ENCODE measurements around the gene ATP8B3. TPM values are rescaled to one million over a fixed set of nuclear protein-coding genes. Genes with fewer than 3 reads are reported as not detected.
A peak's percentile ranks its signal among the peaks of the same experiment; 100 is the strongest.

The ATP8B3 gene
- total and polyA plus RNA-seq, 3 donors from 2014 or later = 33.2 to 84.2 (median 38.0) TPM

DNA sequence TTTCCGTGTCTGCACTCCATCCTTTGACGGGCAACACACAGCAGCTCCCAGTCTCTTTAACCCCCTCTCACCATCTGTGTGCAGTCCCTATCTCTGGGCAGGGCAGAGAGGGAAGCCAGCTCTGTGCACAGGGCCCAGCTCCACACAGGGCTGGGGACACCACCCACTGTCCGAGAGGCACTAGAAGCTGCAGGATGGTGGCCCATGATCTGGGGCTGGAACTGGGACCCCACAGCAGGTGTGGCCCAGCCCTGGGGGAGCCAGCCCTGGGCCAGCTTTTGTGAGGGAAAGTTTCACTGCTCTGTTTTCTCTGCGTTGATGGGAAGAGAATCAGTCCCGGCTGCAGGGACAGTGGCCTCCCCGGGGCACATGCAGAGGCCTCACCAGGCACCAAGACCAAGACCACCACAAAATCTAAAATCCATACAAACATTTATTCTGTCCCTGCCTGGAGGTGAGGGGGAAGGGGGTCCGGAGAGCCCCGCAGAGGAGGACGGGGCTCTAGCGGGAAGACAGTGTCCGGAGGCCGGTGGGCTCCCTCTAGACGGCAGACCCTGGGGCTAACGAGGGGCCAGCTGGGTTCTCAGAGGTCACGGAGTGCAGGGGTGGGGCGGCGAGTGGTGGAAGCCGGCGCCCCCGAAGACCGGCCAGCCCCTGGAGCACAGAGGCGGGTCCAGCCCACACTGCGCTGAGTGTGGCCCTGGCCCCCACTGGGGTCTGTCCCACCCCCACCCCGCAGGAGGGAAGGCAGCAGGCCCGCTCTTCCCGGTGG is 2.9 kb upstream of the ATP8B3 start:
- Histone ChIP-seq H3K27ac (no peak overlapping the region), H3K4me3 (no peak overlapping the region), H3K36me3 (ENCODE audit: low read depth, missing control alignments) (no peaks in the 10 kb centered on the region), H3K27me3 (no peaks in the 10 kb centered on the region), H3K4me1 (peaks cover 13% of the 10 kb centered on the region), H3K9me3 (no peaks in the 10 kb centered on the region)
- TF ChIP-seq POLR2A (IDR thresholded peaks at IDR 0.05) = no peak
- TF ChIP-seq, protein P1, sequence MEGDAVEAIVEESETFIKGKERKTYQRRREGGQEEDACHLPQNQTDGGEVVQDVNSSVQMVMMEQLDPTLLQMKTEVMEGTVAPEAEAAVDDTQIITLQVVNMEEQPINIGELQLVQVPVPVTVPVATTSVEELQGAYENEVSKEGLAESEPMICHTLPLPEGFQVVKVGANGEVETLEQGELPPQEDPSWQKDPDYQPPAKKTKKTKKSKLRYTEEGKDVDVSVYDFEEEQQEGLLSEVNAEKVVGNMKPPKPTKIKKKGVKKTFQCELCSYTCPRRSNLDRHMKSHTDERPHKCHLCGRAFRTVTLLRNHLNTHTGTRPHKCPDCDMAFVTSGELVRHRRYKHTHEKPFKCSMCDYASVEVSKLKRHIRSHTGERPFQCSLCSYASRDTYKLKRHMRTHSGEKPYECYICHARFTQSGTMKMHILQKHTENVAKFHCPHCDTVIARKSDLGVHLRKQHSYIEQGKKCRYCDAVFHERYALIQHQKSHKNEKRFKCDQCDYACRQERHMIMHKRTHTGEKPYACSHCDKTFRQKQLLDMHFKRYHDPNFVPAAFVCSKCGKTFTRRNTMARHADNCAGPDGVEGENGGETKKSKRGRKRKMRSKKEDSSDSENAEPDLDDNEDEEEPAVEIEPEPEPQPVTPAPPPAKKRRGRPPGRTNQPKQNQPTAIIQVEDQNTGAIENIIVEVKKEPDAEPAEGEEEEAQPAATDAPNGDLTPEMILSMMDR (IDR thresholded peaks at IDR 0.05) = no peak
- no peak for DNase-seq
- WGBS, 2 donors = 80 to 84% methylated on average over 20 to 26 of the region's 26 CpGs
- intact Hi-C loops (cut with DNase I; ENCODE audit: low total_unique reads) = no loop called here

DNA sequence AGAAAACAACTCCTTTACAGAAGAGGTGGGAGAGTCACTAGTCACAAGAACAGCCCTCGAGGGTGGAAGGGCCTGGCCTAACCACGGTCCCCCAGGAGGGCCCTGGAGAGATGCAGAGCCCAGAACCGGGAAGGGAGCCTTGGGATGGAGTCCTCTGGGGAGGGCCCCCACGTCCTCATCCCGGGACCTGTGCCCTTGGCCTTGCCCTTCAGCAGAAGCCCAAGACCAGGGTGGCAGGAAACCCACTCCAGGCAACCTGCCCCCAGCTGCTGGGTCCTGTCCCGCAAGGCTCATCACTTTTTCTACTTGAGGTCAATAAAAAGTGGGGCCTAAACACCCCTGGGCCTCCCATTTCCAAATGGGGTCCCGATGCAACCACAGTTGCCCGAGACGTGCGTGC is 2.3 kb upstream of the ATP8B3 start:
- peaks cover 13% of the 10 kb centered on the region for H3K4me1 ChIP-seq
- H3K27me3 ChIP-seq = no peaks in the 10 kb centered on the region
- H3K4me3 ChIP-seq = no peak overlapping the region
- intact Hi-C loops (cut with DNase I; ENCODE audit: low total_unique reads) = no loop called here
- no peak for DNase-seq
- H3K27ac ChIP-seq = no peak overlapping the region
- TF ChIP-seq, protein P1 (IDR thresholded peaks at IDR 0.05) = no peak
- no peak for TF ChIP-seq POLR2A (IDR thresholded peaks at IDR 0.05)
- H3K36me3 ChIP-seq (ENCODE audit: low read depth, missing control alignments) = no peaks in the 10 kb centered on the region
- no peaks in the 10 kb centered on the region for H3K9me3 ChIP-seq
- WGBS, 2 donors = 60 to 69% methylated on average over 6 to 10 of the region's 10 CpGs

DNA sequence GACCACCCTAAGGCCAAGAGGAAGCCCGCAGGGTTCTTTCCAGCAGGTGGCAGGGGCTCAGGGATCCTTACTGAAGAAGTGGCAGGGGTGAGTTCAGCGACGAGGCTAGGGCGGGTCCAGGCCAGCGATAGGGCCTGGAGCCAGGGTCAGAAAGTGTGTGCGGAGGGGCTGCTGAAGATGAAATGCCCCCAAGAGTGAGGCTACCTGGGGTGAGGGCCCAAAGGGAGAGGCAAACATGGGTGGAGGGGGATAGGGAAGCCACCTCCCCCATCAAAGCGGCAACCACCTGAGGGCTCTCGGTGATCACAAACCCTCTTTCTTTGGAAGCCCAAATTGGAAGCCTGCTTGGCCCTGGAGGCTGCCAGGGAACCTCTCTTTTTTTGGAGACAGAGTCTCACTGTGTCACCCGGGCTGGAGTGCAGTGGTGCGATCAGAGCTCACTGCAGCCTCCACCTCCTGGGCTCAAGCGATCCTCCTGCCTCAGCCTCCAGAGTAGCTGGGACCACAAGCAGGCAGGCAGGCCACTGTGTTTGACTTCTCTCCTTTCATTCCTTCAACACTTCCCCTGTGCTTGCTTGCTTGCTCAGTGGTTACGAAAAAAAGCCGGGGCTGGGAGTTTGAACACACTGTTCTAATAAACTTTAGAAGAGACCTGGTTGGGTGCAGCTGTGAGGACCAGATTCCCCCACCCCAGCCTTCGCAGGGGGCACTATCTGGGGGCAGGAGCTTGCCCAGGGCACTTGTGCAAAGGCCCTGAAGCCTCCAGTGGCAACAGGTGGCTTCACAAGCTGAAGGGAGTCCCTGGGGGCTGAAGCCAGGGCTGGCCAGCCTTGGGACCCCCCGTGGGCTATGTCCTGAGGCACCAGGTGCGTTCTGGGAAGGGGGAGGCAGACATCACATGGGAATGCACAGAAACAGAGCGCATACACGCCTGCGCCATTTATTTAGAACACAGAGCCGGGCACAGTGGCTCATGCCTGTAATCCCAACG is 1.4 kb upstream of the ATP8B3 start:
- Histone ChIP-seq H3K27ac (peak overlapping the region in 1 of 2 donors; percentile 33), H3K36me3 (ENCODE audit: low read depth, missing control alignments) (no peaks in the 10 kb centered on the region), H3K27me3 (no peaks in the 10 kb centered on the region), H3K4me1 (peaks cover 13% of the 10 kb centered on the region), H3K4me3 (peak overlapping the region in 1 of 2 donors; percentile 62), H3K9me3 (no peaks in the 10 kb centered on the region)
- intact Hi-C loops (cut with DNase I; ENCODE audit: low total_unique reads) = no loop called here
- no peak for DNase-seq
- TF ChIP-seq POLR2A (IDR thresholded peaks at IDR 0.05) = no peak
- TF ChIP-seq, protein P1 (IDR thresholded peaks at IDR 0.05) = no peak
- 54 to 67% methylated on average over 16 to 21 of the region's 21 CpGs for WGBS, 2 donors

DNA sequence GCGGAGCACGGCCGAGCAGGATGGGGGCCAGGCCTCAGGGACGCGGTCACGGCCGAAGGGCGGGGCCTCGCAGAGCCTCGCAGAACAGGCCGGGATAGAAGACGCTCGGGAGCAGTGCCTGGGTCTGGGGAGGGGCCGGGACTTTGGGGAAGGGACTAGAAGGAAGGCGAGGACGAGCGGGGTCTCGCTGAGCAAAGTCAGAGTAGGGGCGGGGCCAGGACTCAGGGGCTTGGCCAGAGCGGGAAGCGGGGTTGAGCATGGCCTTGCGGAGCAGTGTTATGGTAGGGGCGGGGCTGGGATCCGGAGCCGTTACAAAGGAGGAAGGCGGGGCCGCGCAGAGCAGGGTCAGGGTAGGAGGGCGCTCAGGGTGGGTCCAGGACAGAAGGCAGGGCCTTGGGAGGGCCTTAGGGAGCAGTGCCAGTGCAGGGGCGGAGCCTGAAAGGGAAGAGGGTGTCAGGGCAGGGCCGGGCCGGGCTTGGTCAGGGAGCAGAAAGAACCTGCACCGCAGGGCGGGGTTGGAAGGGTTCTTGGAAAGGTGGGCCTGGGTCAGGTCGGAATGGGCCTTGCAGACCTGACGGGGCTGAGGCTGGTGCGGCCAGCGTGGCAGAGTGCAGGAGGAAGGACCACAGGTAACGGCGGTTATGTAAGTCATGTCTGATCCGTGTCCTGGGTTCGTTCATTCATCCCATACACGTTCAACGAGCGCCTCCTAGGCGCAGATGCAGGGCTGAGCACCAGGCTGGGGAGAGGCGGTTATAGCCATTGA is 533 bp upstream of the ATP8B3 start:
- intact Hi-C loops (cut with DNase I; ENCODE audit: low total_unique reads) = no loop called here
- 1% methylated on average over 39 to 47 of the region's 47 CpGs for WGBS, 2 donors

More for the DNA sequence above, 533 bp upstream of the ATP8B3 start:
- Histone ChIP-seq H3K4me3 (peak overlapping the region; percentile 19 to 62), H3K27me3 (no peaks in the 10 kb centered on the region), H3K36me3 (ENCODE audit: low read depth, missing control alignments) (no peaks in the 10 kb centered on the region), H3K4me1 (peaks cover 13% of the 10 kb centered on the region), H3K27ac (peak overlapping the region; percentile 14 to 33), H3K9me3 (no peaks in the 10 kb centered on the region)
- TF ChIP-seq, protein P1 (IDR thresholded peaks at IDR 0.05) = peak in 2 of 3 experiments; percentile 1 to 24
- TF ChIP-seq POLR2A (IDR thresholded peaks at IDR 0.05) = no peak
- peak; percentile 96 for DNase-seq

All from testis (tissue), 3 donors.